Measurements from ENCODE around the gene FRYL.
"Not testable (repeated sequence)": the region's sequence is repeated elsewhere in the genome, so short reads cannot be mapped to it uniquely, and the experiment has no call there.

The FRYL gene

GRCh38 chr4:48786549-48786948 lies 6.5 kb upstream of the FRYL start:
- DNase-seq (ENCODE audit: low read depth in 2 of 3, low spot score in 2 of 3): no peak

GRCh38 chr4:48785302-48785701 lies 5.2 kb upstream of the FRYL start:
- DNase-seq (ENCODE audit: low read depth in 2 of 3, low spot score in 2 of 3): no peak

GRCh38 chr4:48781968-48782367 lies 1.9 kb upstream of the FRYL start:
- no peak for DNase-seq (ENCODE audit: low read depth in 2 of 3, low spot score in 2 of 3)

GRCh38 chr4:48780865-48781214 lies 761 bp upstream of the FRYL start:
- DNase-seq (ENCODE audit: low read depth in 2 of 3, low spot score in 2 of 3): peak in 1 of 3 experiments; percentile 7

GRCh38 chr4:48779095-48779997 lies 733 bp downstream of the FRYL start:
- DNase-seq (ENCODE audit: low read depth in 2 of 3, low spot score in 2 of 3): peak; percentile 22 to 51 (median 44)

- no peak for DNase-seq (ENCODE audit: low read depth in 2 of 3, low spot score in 2 of 3)
These were observed 1.5 kb downstream of the FRYL start for GRCh38 chr4:48778431-48779094.

GRCh38 chr4:48777739-48778138 lies 2.3 kb downstream of the FRYL start:
- DNase-seq (ENCODE audit: low read depth in 2 of 3, low spot score in 2 of 3): no peak

- no peak for DNase-seq (ENCODE audit: low read depth in 2 of 3, low spot score in 2 of 3)
These were observed 5.0 kb downstream of the FRYL start for GRCh38 chr4:48774760-48775710.

GRCh38 chr4:48772556-48772955 lies 7.5 kb downstream of the FRYL start:
- no peak for DNase-seq (ENCODE audit: low read depth in 2 of 3, low spot score in 2 of 3)

- no peak for DNase-seq (ENCODE audit: low read depth in 2 of 3, low spot score in 2 of 3)
These were observed 12.8 kb downstream of the FRYL start for GRCh38 chr4:48767055-48767929.

GRCh38 chr4:48766131-48766792 lies 13.8 kb downstream of the FRYL start:
- DNase-seq (ENCODE audit: low read depth in 2 of 3, low spot score in 2 of 3): no peak

- DNase-seq (ENCODE audit: low read depth in 2 of 3, low spot score in 2 of 3): no peak
These were observed 17.7 kb downstream of the FRYL start for GRCh38 chr4:48762408-48762807.

- no peak for DNase-seq (ENCODE audit: low read depth in 2 of 3, low spot score in 2 of 3)
These were observed 18.8 kb downstream of the FRYL start for GRCh38 chr4:48761286-48761685.

GRCh38 chr4:48758703-48759102 lies 21.4 kb downstream of the FRYL start:
- DNase-seq (ENCODE audit: low read depth in 2 of 3, low spot score in 2 of 3): not testable (repeated sequence)

GRCh38 chr4:48756689-48757220 lies 23.3 kb downstream of the FRYL start:
- DNase-seq (ENCODE audit: low read depth in 2 of 3, low spot score in 2 of 3): no peak

GRCh38 chr4:48755281-48755680 lies 24.8 kb downstream of the FRYL start:
- no peak for DNase-seq (ENCODE audit: low read depth in 2 of 3, low spot score in 2 of 3)

GRCh38 chr4:48753159-48753558 lies 26.9 kb downstream of the FRYL start:
- DNase-seq (ENCODE audit: low read depth in 2 of 3, low spot score in 2 of 3): no peak

- no peak for DNase-seq (ENCODE audit: low read depth in 2 of 3, low spot score in 2 of 3)
These were observed 27.4 kb downstream of the FRYL start for GRCh38 chr4:48752726-48753125.

- DNase-seq (ENCODE audit: low read depth in 2 of 3, low spot score in 2 of 3): no peak
These were observed 27.8 kb downstream of the FRYL start for GRCh38 chr4:48752246-48752645.
